HCT116 (cell line): ENCODE measurements around the gene NAPA.
"Not testable (repeated sequence)": the region's sequence is repeated elsewhere in the genome, so short reads cannot be mapped to it uniquely, and the experiment has no call there.

ENCODE experiments used
- CEBPB ChIP-seq: IDR thresholded peaks from 2 replicates; pipeline ENCODE4 v1.6.1; 2012; ENCODE audit warnings: low read depth
- CTCF ChIP-seq, 3 experiments: fragments of 200-600 bp in 1 of 3; sonication (generic) in 1 of 3; IDR thresholded peaks in 2 of 3; conservative IDR thresholded peaks in 1 of 3; 2 replicates each; pipeline ENCODE4 v1.5.1; 2012 to 2017; ENCODE audit warnings: low read depth in 2 of 3, low read length in 2 of 3, antibody characterized with exemption in 1 of 3, borderline replicate concordance in 1 of 3, control low read depth in 1 of 3, mild to moderate bottlenecking in 1 of 3, mixed read lengths in 1 of 3, mixed run types in 1 of 3, moderate library complexity in 1 of 3; ENCODE audit not compliant: insufficient read depth in 1 of 3
- EZH2phosphoT487 ChIP-seq: fragments of 200-600 bp; IDR thresholded peaks from 2 replicates; pipeline ENCODE4 v1.6.1; 2018; ENCODE audit warnings: antibody characterized with exemption, borderline replicate concordance
- POLR2A ChIP-seq: IDR thresholded peaks from 2 replicates; pipeline ENCODE4 v1.7.0; 2011; ENCODE audit warnings: borderline replicate concordance; ENCODE audit not compliant: insufficient read depth, insufficient read length; ENCODE audit errors: extremely low read depth
- TCF7L2 ChIP-seq: IDR thresholded peaks from 2 replicates; pipeline ENCODE4 v1.7.0; 2011; ENCODE audit warnings: borderline replicate concordance, inconsistent platforms; ENCODE audit not compliant: insufficient read depth, insufficient read length; ENCODE audit errors: extremely low read depth
- TF ChIP-seq, protein P1 (sequence below): IDR thresholded peaks from 2 replicates; pipeline ENCODE4 v1.6.1; 2012; ENCODE audit warnings: low read depth
- TF ChIP-seq, protein P2 (sequence below): IDR thresholded peaks from 2 replicates; pipeline ENCODE4 v1.6.1; 2011; ENCODE audit warnings: mild to moderate bottlenecking, low read length, moderate library complexity; ENCODE audit not compliant: insufficient replicate concordance; ENCODE audit errors: extremely low read depth

- TF ChIP-seq CTCF (IDR thresholded peaks at IDR 0.05 in 2 of 3, conservative IDR thresholded peaks at IDR 0.05 in 1 of 3; ENCODE audit: borderline replicate concordance in 1 of 3, insufficient read depth in 1 of 3, low read depth in 2 of 3, low read length in 2 of 3); CEBPB; EZH2phosphoT487; POLR2A; TCF7L2: not testable (repeated sequence)
- TF ChIP-seq, protein P1, sequence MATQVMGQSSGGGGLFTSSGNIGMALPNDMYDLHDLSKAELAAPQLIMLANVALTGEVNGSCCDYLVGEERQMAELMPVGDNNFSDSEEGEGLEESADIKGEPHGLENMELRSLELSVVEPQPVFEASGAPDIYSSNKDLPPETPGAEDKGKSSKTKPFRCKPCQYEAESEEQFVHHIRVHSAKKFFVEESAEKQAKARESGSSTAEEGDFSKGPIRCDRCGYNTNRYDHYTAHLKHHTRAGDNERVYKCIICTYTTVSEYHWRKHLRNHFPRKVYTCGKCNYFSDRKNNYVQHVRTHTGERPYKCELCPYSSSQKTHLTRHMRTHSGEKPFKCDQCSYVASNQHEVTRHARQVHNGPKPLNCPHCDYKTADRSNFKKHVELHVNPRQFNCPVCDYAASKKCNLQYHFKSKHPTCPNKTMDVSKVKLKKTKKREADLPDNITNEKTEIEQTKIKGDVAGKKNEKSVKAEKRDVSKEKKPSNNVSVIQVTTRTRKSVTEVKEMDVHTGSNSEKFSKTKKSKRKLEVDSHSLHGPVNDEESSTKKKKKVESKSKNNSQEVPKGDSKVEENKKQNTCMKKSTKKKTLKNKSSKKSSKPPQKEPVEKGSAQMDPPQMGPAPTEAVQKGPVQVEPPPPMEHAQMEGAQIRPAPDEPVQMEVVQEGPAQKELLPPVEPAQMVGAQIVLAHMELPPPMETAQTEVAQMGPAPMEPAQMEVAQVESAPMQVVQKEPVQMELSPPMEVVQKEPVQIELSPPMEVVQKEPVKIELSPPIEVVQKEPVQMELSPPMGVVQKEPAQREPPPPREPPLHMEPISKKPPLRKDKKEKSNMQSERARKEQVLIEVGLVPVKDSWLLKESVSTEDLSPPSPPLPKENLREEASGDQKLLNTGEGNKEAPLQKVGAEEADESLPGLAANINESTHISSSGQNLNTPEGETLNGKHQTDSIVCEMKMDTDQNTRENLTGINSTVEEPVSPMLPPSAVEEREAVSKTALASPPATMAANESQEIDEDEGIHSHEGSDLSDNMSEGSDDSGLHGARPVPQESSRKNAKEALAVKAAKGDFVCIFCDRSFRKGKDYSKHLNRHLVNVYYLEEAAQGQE = not testable (repeated sequence)
- TF ChIP-seq, protein P2, sequence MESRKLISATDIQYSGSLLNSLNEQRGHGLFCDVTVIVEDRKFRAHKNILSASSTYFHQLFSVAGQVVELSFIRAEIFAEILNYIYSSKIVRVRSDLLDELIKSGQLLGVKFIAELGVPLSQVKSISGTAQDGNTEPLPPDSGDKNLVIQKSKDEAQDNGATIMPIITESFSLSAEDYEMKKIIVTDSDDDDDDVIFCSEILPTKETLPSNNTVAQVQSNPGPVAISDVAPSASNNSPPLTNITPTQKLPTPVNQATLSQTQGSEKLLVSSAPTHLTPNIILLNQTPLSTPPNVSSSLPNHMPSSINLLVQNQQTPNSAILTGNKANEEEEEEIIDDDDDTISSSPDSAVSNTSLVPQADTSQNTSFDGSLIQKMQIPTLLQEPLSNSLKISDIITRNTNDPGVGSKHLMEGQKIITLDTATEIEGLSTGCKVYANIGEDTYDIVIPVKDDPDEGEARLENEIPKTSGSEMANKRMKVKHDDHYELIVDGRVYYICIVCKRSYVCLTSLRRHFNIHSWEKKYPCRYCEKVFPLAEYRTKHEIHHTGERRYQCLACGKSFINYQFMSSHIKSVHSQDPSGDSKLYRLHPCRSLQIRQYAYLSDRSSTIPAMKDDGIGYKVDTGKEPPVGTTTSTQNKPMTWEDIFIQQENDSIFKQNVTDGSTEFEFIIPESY = not testable (repeated sequence)
These were observed 28.6 kb downstream of the NAPA start for GRCh38 chr19:47486220-47486619.
